Caco-2 (cell line): Measurements from ENCODE around the gene PAK3. TPM values are rescaled to one million over a fixed set of nuclear protein-coding genes. Genes with fewer than 3 reads are reported as not detected.

Experiments used
- Bru-seq: library from RNA; stranded (reverse); fragments of 400-500 nt; gene quantifications from one replicate; lab custom pipeline; 2021; lab: Mats Ljungman, UMichigan
- BruChase-seq, 2 experiments: library from RNA; stranded (reverse); fragments of 400-500 nt; gene quantifications; one replicate each; lab custom pipeline; 2021; lab: Mats Ljungman, UMichigan
- BruUV-seq: library from RNA; stranded (reverse); fragments of 400-500 nt; replicated peaks from 2 replicates; lab custom pipeline; 2021; lab: Mats Ljungman, UMichigan
- CTCF ChIA-PET: fragments of 300-600 bp; sonication (Branson Sonifier 250); formaldehyde crosslinking; loops from one replicate; lab custom pipeline; 2022; ENCODE audit warnings: antibody characterized with exemption; lab: Charles Lee
- POLR2A ChIA-PET: fragments of 300-600 bp; sonication (Branson Sonifier 250); formaldehyde crosslinking; loops from one replicate; lab custom pipeline; 2022; ENCODE audit warnings: antibody characterized with exemption; lab: Charles Lee
- DNase-seq, 2 experiments: peaks; one replicate each; pipeline versions ENCODE4 v3.0.0 to v3.0.0-alpha.2; 2020 to 2022
- H3K27me3 ChIP-seq: replicated peaks from 2 replicates; pipeline ENCODE4 v1.6.0; 2011; ENCODE audit warnings: low read length; ENCODE audit not compliant: control insufficient read depth, insufficient read depth
- H3K36me3 ChIP-seq: 2 replicates; pipeline ENCODE4 v1.5.1; 2011; ENCODE audit warnings: low read length; ENCODE audit not compliant: control insufficient read depth, insufficient read depth
- H3K4me1 ChIP-seq: fragments of 250-450 bp; sonication (Bioruptor Pico); 2 replicates; pipeline ENCODE4 v1.5.1; 2020; ENCODE audit warnings: mild to moderate bottlenecking
- H3K4me3 ChIP-seq: 2 replicates; pipeline ENCODE4 v1.5.1; 2011; ENCODE audit warnings: low read depth, mild to moderate bottlenecking, control low read depth, low read length
- H3K9me3 ChIP-seq: fragments of 250-450 bp; sonication (Bioruptor Pico); 2 replicates; pipeline ENCODE4 v1.5.1; 2020; ENCODE audit warnings: mild to moderate bottlenecking, moderate library complexity
- H3K27ac Mint-ChIP-seq: one replicate; pipeline ENCODE4 v1.8.0; 2022; ENCODE audit warnings: mixed read lengths; ENCODE audit not compliant: unreplicated experiment
- H3K27me3 Mint-ChIP-seq: one replicate; pipeline ENCODE4 v1.8.0; 2022; ENCODE audit warnings: mixed read lengths; ENCODE audit not compliant: insufficient read depth, unreplicated experiment
- H3K36me3 Mint-ChIP-seq: one replicate; pipeline ENCODE4 v1.8.0; 2022; ENCODE audit warnings: mild to moderate bottlenecking, mixed read lengths; ENCODE audit not compliant: insufficient read depth, unreplicated experiment
- H3K4me1 Mint-ChIP-seq: one replicate; pipeline ENCODE4 v1.8.0; 2022; ENCODE audit warnings: low read depth, mixed read lengths; ENCODE audit not compliant: unreplicated experiment
- H3K4me3 Mint-ChIP-seq: one replicate; pipeline ENCODE4 v1.8.0; 2022; ENCODE audit warnings: mild to moderate bottlenecking, moderate library complexity, mixed read lengths; ENCODE audit not compliant: unreplicated experiment
- H3K9me3 Mint-ChIP-seq: one replicate; pipeline ENCODE4 v1.8.0; 2022; ENCODE audit warnings: mixed read lengths; ENCODE audit not compliant: unreplicated experiment
- intact Hi-C: fragments of 100-400 bp; cut with micrococcal nuclease; formaldehyde crosslinking; loops from one replicate; pipeline ENCODE4 v1.10.0; 2022; ENCODE audit not compliant: unreplicated experiment
- long read RNA-seq: library from polyadenylated mRNA; stranded (forward); transcript quantifications from one replicate; pipeline ENCODE4 v2.0.0, GENCODE V29; 2022
- total RNA-seq: library from RNA; stranded (reverse); gene quantifications from 2 replicates; pipeline ENCODE4 v1.2.3, GENCODE V29; 2022
- TF ChIP-seq, protein P1 (sequence below), 2 experiments: fragments of 200-600 bp in 1 of 2; IDR thresholded peaks; 1 replicate in 1 of 2; 2 replicates in 1 of 2; pipeline versions ENCODE4 v1.5.1 to v1.8.0; 2011 to 2022; ENCODE audit warnings: antibody characterized with exemption in 1 of 2, control low read depth in 1 of 2, inconsistent platforms in 1 of 2, low read depth in 1 of 2, low read length in 1 of 2, mild to moderate bottlenecking in 1 of 2, moderate library complexity in 1 of 2; ENCODE audit not compliant: insufficient read depth in 1 of 2, severe bottlenecking in 1 of 2, unreplicated experiment in 1 of 2

The PAK3 gene
- not detected in 2 replicates for total RNA-seq
- Bru-seq, nascent RNA, result percentile 0 among the genes with signal in this experiment
- percentile 0 among the genes with signal in this experiment for BruChase-seq, experiment 1, labeled RNA remaining after a 2-hour chase
- BruChase-seq, experiment 2, labeled RNA remaining after a 6-hour chase, result percentile 0 among the genes with signal in this experiment
- long read RNA-seq, result 0 reads

DNA sequence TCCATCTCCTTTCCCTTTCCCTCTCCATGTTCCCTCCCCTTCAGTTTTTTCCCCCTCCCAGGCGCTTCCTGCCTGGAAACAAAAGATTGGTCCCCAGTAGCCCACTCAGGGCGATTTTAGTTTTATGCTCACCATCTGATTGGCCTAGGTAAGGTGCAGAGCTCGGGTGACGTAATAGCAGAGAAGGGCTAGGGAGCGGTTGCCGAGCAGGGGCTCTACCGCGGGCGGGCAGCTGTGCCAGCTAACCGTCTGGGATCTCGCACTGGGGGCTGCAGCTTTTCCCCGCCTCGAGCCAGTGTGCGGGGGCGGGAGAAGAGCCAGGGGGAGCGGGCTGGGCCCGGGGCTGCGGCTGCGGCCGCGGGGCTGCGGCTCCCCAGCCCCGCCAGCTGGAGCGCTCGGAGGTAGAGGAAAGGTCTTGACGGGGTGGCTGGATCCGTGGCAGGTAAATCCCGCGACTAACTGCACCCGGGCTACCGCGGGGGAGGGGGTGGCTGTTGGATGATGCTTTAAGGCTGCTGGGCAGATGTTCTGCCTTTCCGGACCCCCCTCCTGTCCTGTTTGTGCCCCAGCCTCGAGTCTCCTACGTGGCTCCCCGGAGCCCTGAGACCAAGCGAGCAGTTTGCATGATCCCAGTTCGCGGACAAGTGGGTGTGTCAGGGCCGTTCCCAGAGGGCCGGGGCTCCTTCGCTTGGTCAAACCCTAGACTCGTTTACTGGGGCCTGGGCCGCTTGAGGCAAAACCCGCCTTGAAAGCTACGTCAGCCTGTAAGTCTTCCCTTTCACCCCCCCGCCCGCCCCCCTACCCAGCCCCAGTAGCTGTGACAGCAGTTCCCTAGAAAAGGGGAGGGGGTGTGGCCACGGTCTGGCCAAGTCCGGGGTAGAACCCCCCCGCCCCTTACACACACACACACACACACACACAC lies at the start of gene PAK3:
TSS of gene PAK3 (plus strand) at position 218 of the 922 bp plus-strand sequence. CDS start 26,913 bp downstream, outside the sequence.
- Mint-ChIP-seq H3K27ac (no peak within 1 kb of the TSS), H3K4me3 (peak within 1 kb of the TSS; percentile 49), H3K4me1 (no peaks in the 10 kb centered on the region), H3K36me3 (no peaks in the 10 kb centered on the region), H3K27me3 (peaks cover 7% of the 10 kb centered on the region), H3K9me3 (no peaks in the 10 kb centered on the region)
- H3K36me3 ChIP-seq, result no peaks in the 10 kb centered on the region
- no TSS peak for BruUV-seq
- no peaks in the 10 kb centered on the region for H3K4me1 ChIP-seq
- no peak within 1 kb of the TSS for H3K4me3 ChIP-seq
- POLR2A ChIA-PET, result no interaction called here
- H3K9me3 ChIP-seq, result no peaks in the 10 kb centered on the region
- no peaks in the 10 kb centered on the region for H3K27me3 ChIP-seq
- TF ChIP-seq, protein P1, sequence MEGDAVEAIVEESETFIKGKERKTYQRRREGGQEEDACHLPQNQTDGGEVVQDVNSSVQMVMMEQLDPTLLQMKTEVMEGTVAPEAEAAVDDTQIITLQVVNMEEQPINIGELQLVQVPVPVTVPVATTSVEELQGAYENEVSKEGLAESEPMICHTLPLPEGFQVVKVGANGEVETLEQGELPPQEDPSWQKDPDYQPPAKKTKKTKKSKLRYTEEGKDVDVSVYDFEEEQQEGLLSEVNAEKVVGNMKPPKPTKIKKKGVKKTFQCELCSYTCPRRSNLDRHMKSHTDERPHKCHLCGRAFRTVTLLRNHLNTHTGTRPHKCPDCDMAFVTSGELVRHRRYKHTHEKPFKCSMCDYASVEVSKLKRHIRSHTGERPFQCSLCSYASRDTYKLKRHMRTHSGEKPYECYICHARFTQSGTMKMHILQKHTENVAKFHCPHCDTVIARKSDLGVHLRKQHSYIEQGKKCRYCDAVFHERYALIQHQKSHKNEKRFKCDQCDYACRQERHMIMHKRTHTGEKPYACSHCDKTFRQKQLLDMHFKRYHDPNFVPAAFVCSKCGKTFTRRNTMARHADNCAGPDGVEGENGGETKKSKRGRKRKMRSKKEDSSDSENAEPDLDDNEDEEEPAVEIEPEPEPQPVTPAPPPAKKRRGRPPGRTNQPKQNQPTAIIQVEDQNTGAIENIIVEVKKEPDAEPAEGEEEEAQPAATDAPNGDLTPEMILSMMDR (IDR thresholded peaks at IDR 0.05; ENCODE audit: insufficient read depth in 1 of 2, low read depth in 1 of 2, low read length in 1 of 2, severe bottlenecking in 1 of 2, unreplicated experiment in 1 of 2), result no peak
- DNase-seq, result peak in 1 of 2 experiments; percentile 0
- CTCF ChIA-PET, result interaction anchor here (0.5 kb wide), 1 partner anchor 21 kb away, joined by 4 read pairs; no protein-coding TSS in a partner anchor
- intact Hi-C loops, result no loop called here

DNA sequence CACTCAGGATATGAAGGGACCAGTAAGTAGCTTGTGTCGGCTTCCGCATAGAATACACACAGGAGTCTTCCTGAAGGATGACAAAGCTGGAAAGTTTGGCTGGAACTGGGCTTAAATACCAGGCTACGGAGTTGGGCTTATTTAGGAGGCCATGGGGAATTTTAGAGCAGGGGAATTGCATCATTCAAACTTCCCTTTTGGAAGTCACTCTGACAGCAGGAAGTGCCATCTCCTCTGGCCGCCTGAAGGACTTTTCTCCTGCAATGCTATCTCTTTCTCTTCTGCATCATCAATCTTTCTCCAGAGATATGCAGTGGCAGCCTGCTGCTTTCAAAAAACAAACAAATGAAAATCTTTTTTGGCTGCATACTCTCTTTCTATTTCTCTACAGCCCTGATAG lies 48.4 kb upstream of the PAK3 start:
- CTCF ChIA-PET, result no interaction called here
- no peak overlapping the region for H3K27ac Mint-ChIP-seq
- Histone ChIP-seq H3K27me3 (no peaks in the 10 kb centered on the region), H3K9me3 (no peaks in the 10 kb centered on the region), H3K4me1 (no peaks in the 10 kb centered on the region), H3K36me3 (no peaks in the 10 kb centered on the region), H3K4me3 (no peak overlapping the region)
- TF ChIP-seq, protein P1 (IDR thresholded peaks at IDR 0.05; ENCODE audit: insufficient read depth in 1 of 2, low read depth in 1 of 2, low read length in 1 of 2, severe bottlenecking in 1 of 2, unreplicated experiment in 1 of 2), result no peak
- H3K36me3 Mint-ChIP-seq, result no peaks in the 10 kb centered on the region
- BruUV-seq, result no TSS peak
- no peaks in the 10 kb centered on the region for H3K9me3 Mint-ChIP-seq
- no peak overlapping the region for H3K4me3 Mint-ChIP-seq
- POLR2A ChIA-PET, result no interaction called here
- intact Hi-C loops, result no loop called here
- H3K4me1 Mint-ChIP-seq, result no peaks in the 10 kb centered on the region
- DNase-seq, result no peak
- no peaks in the 10 kb centered on the region for H3K27me3 Mint-ChIP-seq

DNA sequence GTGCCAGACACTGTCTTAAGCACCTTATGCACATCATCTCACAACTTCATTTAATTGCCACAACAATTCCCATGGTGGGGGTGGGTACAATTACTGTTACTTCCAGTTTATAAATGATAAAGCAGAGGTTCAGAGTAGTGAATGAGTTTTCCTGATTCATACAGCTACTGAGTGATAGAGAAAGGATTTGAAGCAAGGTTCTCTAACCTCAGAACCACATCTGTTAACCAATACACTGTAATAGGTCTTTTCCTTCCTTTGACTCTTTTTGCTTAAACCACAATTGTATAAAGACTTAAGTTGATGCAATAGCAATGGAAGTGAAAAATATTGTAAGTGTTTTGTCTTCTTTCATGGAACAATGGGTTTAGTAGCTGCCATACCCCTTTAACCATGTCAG lies 43.5 kb upstream of the PAK3 start:
- H3K36me3 Mint-ChIP-seq, result no peaks in the 10 kb centered on the region
- H3K27me3 ChIP-seq, result no peaks in the 10 kb centered on the region
- H3K27ac Mint-ChIP-seq, result no peak overlapping the region
- no peaks in the 10 kb centered on the region for H3K36me3 ChIP-seq
- no peaks in the 10 kb centered on the region for H3K4me1 ChIP-seq
- no peak for DNase-seq
- no peaks in the 10 kb centered on the region for H3K27me3 Mint-ChIP-seq
- CTCF ChIA-PET, result no interaction called here
- intact Hi-C loops, result no loop called here
- TF ChIP-seq, protein P1 (IDR thresholded peaks at IDR 0.05; ENCODE audit: insufficient read depth in 1 of 2, low read depth in 1 of 2, low read length in 1 of 2, severe bottlenecking in 1 of 2, unreplicated experiment in 1 of 2), result no peak
- no peak overlapping the region for H3K4me3 ChIP-seq
- no peak overlapping the region for H3K4me3 Mint-ChIP-seq
- BruUV-seq, result no TSS peak
- POLR2A ChIA-PET, result no interaction called here
- H3K9me3 Mint-ChIP-seq, result no peaks in the 10 kb centered on the region
- H3K9me3 ChIP-seq, result no peaks in the 10 kb centered on the region
- no peaks in the 10 kb centered on the region for H3K4me1 Mint-ChIP-seq
